ENCODE results near the gene CPPED1. TPM values are rescaled to one million over a fixed set of nuclear protein-coding genes. Genes with fewer than 3 reads are reported as not detected.

The CPPED1 gene
- total and polyA plus RNA-seq, 4 donors = 16.9 to 25.3 (median 19.8) TPM

- no peak for DNase-seq
- no peak overlapping the region for H3K4me3 ChIP-seq (ENCODE audit: low read length in 2 of 2)
- 65 to 75% methylated on average over 11 of the region's 11 CpGs for WGBS, 2 donors
- H3K4me1 ChIP-seq (ENCODE audit: control insufficient read depth in 1 of 2, insufficient read depth in 2 of 2, low read length in 2 of 2) = no peaks in the 10 kb centered on the region
- H3K27me3 ChIP-seq (ENCODE audit: control insufficient read depth in 1 of 2, insufficient read depth in 2 of 2, low read length in 1 of 2) = no peaks in the 10 kb centered on the region
- ATAC-seq (ENCODE audit: low FRiP score) = no peak
- H3K27ac ChIP-seq (ENCODE audit: low read depth in 1 of 2, low read length in 2 of 2) = no peak overlapping the region
- no peaks in the 10 kb centered on the region for H3K36me3 ChIP-seq (ENCODE audit: control insufficient read depth in 1 of 2, insufficient read depth in 2 of 2, low read length in 1 of 2)
- intact Hi-C loops (cut with DNase I) = no loop called here
- H3K9me3 ChIP-seq (ENCODE audit: control insufficient read depth, low read length) = peaks cover 3% of the 10 kb centered on the region
These were observed 121.1 kb downstream of the CPPED1 start for GRCh38 chr16:12682432-12683165.

DNA sequence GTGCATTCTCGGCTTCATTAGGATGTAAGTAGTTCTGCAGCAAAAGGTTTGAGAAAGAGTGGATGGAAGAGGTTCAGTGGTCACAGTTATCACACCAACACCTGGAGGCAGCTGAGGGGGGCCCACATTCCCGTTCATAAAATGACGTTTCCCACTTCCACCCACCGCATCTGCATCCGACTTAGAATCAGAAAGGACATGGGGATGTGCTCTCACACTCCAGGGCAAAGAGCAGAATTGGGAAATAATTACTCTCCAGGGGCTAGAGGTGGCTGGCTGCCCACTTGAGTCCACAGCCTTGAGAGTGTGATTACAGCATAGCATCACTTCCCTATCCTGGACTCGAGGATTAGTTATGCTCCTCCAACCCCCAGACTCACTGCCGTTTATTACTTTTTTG is 122.0 kb downstream of the CPPED1 start:
- Histone ChIP-seq H3K4me3 (ENCODE audit: low read length in 2 of 2) (no peak overlapping the region), H3K9me3 (ENCODE audit: control insufficient read depth, low read length) (peaks cover 3% of the 10 kb centered on the region), H3K36me3 (ENCODE audit: control insufficient read depth in 1 of 2, insufficient read depth in 2 of 2, low read length in 1 of 2) (no peaks in the 10 kb centered on the region), H3K27ac (ENCODE audit: low read depth in 1 of 2, low read length in 2 of 2) (no peak overlapping the region), H3K27me3 (ENCODE audit: control insufficient read depth in 1 of 2, insufficient read depth in 2 of 2, low read length in 1 of 2) (no peaks in the 10 kb centered on the region), H3K4me1 (ENCODE audit: control insufficient read depth in 1 of 2, insufficient read depth in 2 of 2, low read length in 2 of 2) (no peaks in the 10 kb centered on the region)
- WGBS, 2 donors = 79 to 82% methylated on average over 7 of the region's 7 CpGs
- no peak for DNase-seq
- intact Hi-C loops (cut with DNase I) = no loop called here
- no peak for ATAC-seq (ENCODE audit: low FRiP score)

GRCh38 chr16:12680531-12680930 is 123.2 kb downstream of the CPPED1 start:
- DNase-seq = no peak

GRCh38 chr16:12679660-12680272 is 123.9 kb downstream of the CPPED1 start:
- 77 to 85% methylated on average over 3 of the region's 3 CpGs for WGBS, 2 donors
- H3K9me3 ChIP-seq (ENCODE audit: control insufficient read depth, low read length) = peaks cover 3% of the 10 kb centered on the region
- intact Hi-C loops (cut with DNase I) = no loop called here
- H3K27me3 ChIP-seq (ENCODE audit: control insufficient read depth in 1 of 2, insufficient read depth in 2 of 2, low read length in 1 of 2) = no peaks in the 10 kb centered on the region
- H3K4me1 ChIP-seq (ENCODE audit: control insufficient read depth in 1 of 2, insufficient read depth in 2 of 2, low read length in 2 of 2) = no peaks in the 10 kb centered on the region
- H3K27ac ChIP-seq (ENCODE audit: low read depth in 1 of 2, low read length in 2 of 2) = no peak overlapping the region
- no peak for ATAC-seq (ENCODE audit: low FRiP score)
- no peak overlapping the region for H3K4me3 ChIP-seq (ENCODE audit: low read length in 2 of 2)
- H3K36me3 ChIP-seq (ENCODE audit: control insufficient read depth in 1 of 2, insufficient read depth in 2 of 2, low read length in 1 of 2) = no peaks in the 10 kb centered on the region
- no peak for DNase-seq

More at GRCh38 chr16:12680531-12680930, 123.2 kb downstream of the CPPED1 start:
- H3K36me3 ChIP-seq (ENCODE audit: control insufficient read depth in 1 of 2, insufficient read depth in 2 of 2, low read length in 1 of 2) = no peaks in the 10 kb centered on the region
- no peak overlapping the region for H3K4me3 ChIP-seq (ENCODE audit: low read length in 2 of 2)
- no peak overlapping the region for H3K27ac ChIP-seq (ENCODE audit: low read depth in 1 of 2, low read length in 2 of 2)
- no peaks in the 10 kb centered on the region for H3K27me3 ChIP-seq (ENCODE audit: control insufficient read depth in 1 of 2, insufficient read depth in 2 of 2, low read length in 1 of 2)
- H3K9me3 ChIP-seq (ENCODE audit: control insufficient read depth, low read length) = peaks cover 3% of the 10 kb centered on the region
- H3K4me1 ChIP-seq (ENCODE audit: control insufficient read depth in 1 of 2, insufficient read depth in 2 of 2, low read length in 2 of 2) = no peaks in the 10 kb centered on the region
- intact Hi-C loops (cut with DNase I) = no loop called here
- 78 to 80% methylated on average over 2 of the region's 2 CpGs for WGBS, 2 donors
- ATAC-seq (ENCODE audit: low FRiP score) = no peak

DNA sequence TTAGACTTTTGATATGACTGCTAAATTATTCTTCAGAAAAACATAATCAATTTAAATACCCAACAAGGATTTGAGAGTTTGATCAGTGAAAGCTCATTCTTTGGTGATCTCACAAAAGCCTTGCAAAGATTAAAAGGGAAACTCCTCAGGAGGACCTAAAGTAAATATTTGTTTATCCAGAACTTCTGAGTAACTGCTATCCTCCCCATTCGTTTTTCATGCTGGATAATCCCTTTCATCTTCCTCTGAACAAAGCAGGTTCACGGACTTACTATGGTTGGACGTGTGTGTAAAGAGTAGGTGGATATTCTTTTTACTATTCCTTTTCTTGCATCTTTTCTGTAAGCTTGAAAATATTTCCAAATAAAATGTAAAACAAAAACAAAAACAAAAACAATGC is 124.7 kb downstream of the CPPED1 start:
- no peak for ATAC-seq (ENCODE audit: low FRiP score)
- 80 to 83% methylated on average over 3 of the region's 3 CpGs for WGBS, 2 donors

GRCh38 chr16:12677502-12677901 is 126.2 kb downstream of the CPPED1 start:
- ATAC-seq (ENCODE audit: low FRiP score) = no peak
- no peak overlapping the region for H3K4me3 ChIP-seq (ENCODE audit: low read length in 2 of 2)
- peaks cover 0 to 2% of the 10 kb centered on the region in 2 donors for H3K36me3 ChIP-seq (ENCODE audit: control insufficient read depth in 1 of 2, insufficient read depth in 2 of 2, low read length in 1 of 2)
- H3K27me3 ChIP-seq (ENCODE audit: control insufficient read depth in 1 of 2, insufficient read depth in 2 of 2, low read length in 1 of 2) = no peaks in the 10 kb centered on the region
- DNase-seq = no peak
- H3K9me3 ChIP-seq (ENCODE audit: control insufficient read depth, low read length) = peaks cover 3% of the 10 kb centered on the region
- intact Hi-C loops (cut with DNase I) = no loop called here
- no peaks in the 10 kb centered on the region for H3K4me1 ChIP-seq (ENCODE audit: control insufficient read depth in 1 of 2, insufficient read depth in 2 of 2, low read length in 2 of 2)
- H3K27ac ChIP-seq (ENCODE audit: low read depth in 1 of 2, low read length in 2 of 2) = no peak overlapping the region
- WGBS, 2 donors = 89 to 92% methylated on average over 8 of the region's 8 CpGs

More for the DNA sequence above, 124.7 kb downstream of the CPPED1 start:
- H3K9me3 ChIP-seq (ENCODE audit: control insufficient read depth, low read length) = peaks cover 3% of the 10 kb centered on the region
- no peaks in the 10 kb centered on the region for H3K36me3 ChIP-seq (ENCODE audit: control insufficient read depth in 1 of 2, insufficient read depth in 2 of 2, low read length in 1 of 2)
- intact Hi-C loops (cut with DNase I) = no loop called here
- DNase-seq = no peak
- no peaks in the 10 kb centered on the region for H3K4me1 ChIP-seq (ENCODE audit: control insufficient read depth in 1 of 2, insufficient read depth in 2 of 2, low read length in 2 of 2)
- no peak overlapping the region for H3K4me3 ChIP-seq (ENCODE audit: low read length in 2 of 2)
- H3K27ac ChIP-seq (ENCODE audit: low read depth in 1 of 2, low read length in 2 of 2) = no peak overlapping the region
- H3K27me3 ChIP-seq (ENCODE audit: control insufficient read depth in 1 of 2, insufficient read depth in 2 of 2, low read length in 1 of 2) = no peaks in the 10 kb centered on the region

DNA sequence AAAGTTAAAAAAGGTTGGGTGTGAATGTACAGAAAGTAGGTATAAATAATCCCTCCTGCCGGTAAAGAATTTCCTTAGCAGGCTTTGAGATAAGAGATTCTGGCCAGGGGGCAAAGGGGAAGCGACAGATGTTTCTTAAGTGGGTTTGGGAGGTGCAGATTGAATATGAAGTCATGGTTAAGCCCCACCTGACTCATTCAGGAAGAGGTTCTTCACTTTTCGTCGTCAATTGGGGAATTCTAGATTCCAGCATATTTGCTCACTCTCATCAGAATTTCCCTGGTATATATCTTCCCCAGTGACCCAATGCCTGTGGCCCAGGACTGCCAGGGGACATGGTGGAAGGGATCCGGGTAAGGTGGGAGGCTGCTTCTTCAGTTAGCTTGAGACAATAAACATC is 127.8 kb downstream of the CPPED1 start:
- intact Hi-C loops (cut with DNase I) = no loop called here
- Histone ChIP-seq H3K27ac (ENCODE audit: low read depth in 1 of 2, low read length in 2 of 2) (no peak overlapping the region), H3K9me3 (ENCODE audit: control insufficient read depth, low read length) (peaks cover 3% of the 10 kb centered on the region), H3K4me3 (ENCODE audit: low read length in 2 of 2) (no peak overlapping the region), H3K4me1 (ENCODE audit: control insufficient read depth in 1 of 2, insufficient read depth in 2 of 2, low read length in 2 of 2) (no peaks in the 10 kb centered on the region), H3K36me3 (ENCODE audit: control insufficient read depth in 1 of 2, insufficient read depth in 2 of 2, low read length in 1 of 2) (peaks cover 1 to 8% of the 10 kb centered on the region in 2 donors), H3K27me3 (ENCODE audit: control insufficient read depth in 1 of 2, insufficient read depth in 2 of 2, low read length in 1 of 2) (no peaks in the 10 kb centered on the region)
- ATAC-seq (ENCODE audit: low FRiP score) (no peak), DNase-seq (no peak)
- 50 to 53% methylated on average over 5 of the region's 5 CpGs for WGBS, 2 donors

GRCh38 chr16:12675046-12675445 is 128.6 kb downstream of the CPPED1 start:
- 53 to 61% methylated on average over 4 of the region's 4 CpGs for WGBS, 2 donors
- DNase-seq = no peak

GRCh38 chr16:12674524-12674923 is 129.2 kb downstream of the CPPED1 start:
- Histone ChIP-seq H3K27ac (ENCODE audit: low read depth in 1 of 2, low read length in 2 of 2) (no peak overlapping the region), H3K4me1 (ENCODE audit: control insufficient read depth in 1 of 2, insufficient read depth in 2 of 2, low read length in 2 of 2) (no peaks in the 10 kb centered on the region), H3K9me3 (ENCODE audit: control insufficient read depth, low read length) (peaks cover 2% of the 10 kb centered on the region), H3K36me3 (ENCODE audit: control insufficient read depth in 1 of 2, insufficient read depth in 2 of 2, low read length in 1 of 2) (peaks cover 4 to 8% of the 10 kb centered on the region in 2 donors), H3K27me3 (ENCODE audit: control insufficient read depth in 1 of 2, insufficient read depth in 2 of 2, low read length in 1 of 2) (no peaks in the 10 kb centered on the region), H3K4me3 (ENCODE audit: low read length in 2 of 2) (no peak overlapping the region)
- WGBS, 2 donors = 91 to 95% methylated on average over 5 of the region's 5 CpGs
- DNase-seq (no peak), ATAC-seq (ENCODE audit: low FRiP score) (no peak)
- intact Hi-C loops (cut with DNase I) = no loop called here

More at GRCh38 chr16:12675046-12675445, 128.6 kb downstream of the CPPED1 start:
- Histone ChIP-seq H3K27me3 (ENCODE audit: control insufficient read depth in 1 of 2, insufficient read depth in 2 of 2, low read length in 1 of 2) (no peaks in the 10 kb centered on the region), H3K4me3 (ENCODE audit: low read length in 2 of 2) (no peak overlapping the region), H3K9me3 (ENCODE audit: control insufficient read depth, low read length) (no peaks in the 10 kb centered on the region), H3K4me1 (ENCODE audit: control insufficient read depth in 1 of 2, insufficient read depth in 2 of 2, low read length in 2 of 2) (no peaks in the 10 kb centered on the region), H3K27ac (ENCODE audit: low read depth in 1 of 2, low read length in 2 of 2) (no peak overlapping the region), H3K36me3 (ENCODE audit: control insufficient read depth in 1 of 2, insufficient read depth in 2 of 2, low read length in 1 of 2) (peaks cover 2 to 8% of the 10 kb centered on the region in 2 donors)
- no peak for ATAC-seq (ENCODE audit: low FRiP score)
- intact Hi-C loops (cut with DNase I) = no loop called here

All from aorta (tissue), 5 donors.